Measurements from ENCODE around the gene DCAF7.

The DCAF7 gene

DNA sequence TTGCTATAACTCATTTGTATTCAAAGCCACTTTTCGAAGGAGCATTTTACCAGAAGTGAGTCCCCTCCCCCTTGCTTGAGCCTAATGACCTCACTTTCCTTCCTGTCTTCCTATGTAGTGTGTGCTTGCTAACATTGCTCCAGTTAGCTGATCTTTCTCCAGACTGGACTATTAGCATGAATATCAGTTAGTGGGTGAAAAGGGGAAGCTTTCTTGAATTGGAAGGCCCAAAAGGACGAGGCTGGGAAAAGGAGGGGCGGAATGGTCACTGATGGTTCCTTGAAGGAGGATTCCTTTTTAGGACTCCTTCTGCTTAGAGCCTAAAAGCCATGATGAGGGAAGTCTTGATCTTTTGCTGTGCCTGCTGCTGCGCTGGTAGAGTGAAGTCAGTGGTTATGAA is 83.9 kb downstream of the DCAF7 start:
- no peak for DNase-seq

DNA sequence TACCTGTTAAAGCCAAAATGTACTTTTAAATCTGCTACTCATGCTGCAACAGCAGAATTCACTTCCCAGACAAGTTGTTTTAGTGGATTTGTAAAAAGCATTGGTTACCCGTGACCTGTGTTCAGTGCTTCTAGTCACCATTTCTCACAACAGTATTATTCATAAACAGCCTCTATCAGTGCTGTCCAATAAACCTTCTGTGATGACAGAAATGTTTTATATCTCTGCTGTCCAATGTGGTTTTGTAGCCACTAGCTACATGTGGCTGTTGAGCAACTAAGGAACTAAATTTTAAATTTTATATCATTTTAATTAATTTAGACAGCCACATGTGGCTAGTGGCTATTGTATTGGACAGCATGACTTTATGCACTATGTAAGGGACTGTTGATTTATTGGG is 84.5 kb downstream of the DCAF7 start:
- no peak for DNase-seq

DNA sequence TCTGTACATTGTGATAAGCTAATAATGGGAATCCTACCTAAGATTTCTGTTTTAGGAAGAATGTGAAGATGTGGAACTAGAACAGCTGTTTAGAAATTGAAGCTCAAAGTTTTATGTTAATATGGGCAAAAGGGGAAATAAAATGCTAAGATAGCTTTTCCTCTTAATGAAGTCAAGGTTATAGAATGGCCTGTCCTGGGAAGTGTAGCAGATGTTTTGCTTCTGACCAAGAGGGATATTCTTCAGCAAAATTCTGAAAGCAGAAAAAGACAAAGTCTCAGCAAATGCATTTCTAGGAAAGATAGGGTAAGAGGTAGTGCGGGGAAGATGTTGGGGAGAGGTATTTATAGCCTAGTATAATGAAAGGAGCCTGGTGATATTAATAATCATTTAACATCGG is 85.0 kb downstream of the DCAF7 start:
- no peak for DNase-seq

DNA sequence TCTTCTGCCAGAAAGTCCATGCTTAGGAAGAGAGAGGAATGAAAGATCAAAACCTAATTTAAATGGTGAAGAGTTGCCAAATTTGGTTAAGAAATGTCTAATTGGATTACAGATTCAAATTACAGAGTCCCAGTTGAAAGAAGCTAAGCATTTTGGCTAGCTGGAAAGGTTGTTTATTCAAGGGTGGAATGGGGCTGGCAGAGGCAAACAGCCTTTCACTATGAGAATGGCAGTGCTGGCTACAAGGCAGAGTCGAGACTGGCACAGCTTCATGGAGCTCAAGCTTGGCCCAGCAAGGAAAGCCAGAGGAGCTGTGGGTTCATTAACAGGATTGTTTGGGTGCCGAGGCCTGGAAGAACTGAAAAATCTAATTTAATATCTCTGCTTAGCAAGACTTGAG is 85.5 kb downstream of the DCAF7 start:
- DNase-seq = no peak

DNA sequence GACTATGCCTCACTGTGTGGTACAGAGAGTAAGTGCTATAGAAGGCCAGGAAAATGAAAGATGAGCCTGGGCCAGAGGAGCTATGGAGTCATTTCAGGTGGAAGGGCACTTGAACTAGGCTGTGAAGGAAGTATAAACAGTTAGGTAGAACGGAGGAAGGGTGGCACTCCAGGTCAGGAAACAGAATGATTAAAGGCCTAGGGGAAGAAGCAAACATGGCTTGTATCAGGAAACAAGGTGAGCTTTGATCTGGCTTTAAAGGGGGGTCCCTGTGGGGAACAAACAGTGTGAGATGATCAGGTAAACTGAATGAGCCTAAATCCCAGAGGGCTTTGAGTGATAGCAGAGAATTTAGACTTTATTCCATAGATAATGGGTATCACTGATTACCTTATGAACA is 88.8 kb downstream of the DCAF7 start:
- no peak for DNase-seq

DNA sequence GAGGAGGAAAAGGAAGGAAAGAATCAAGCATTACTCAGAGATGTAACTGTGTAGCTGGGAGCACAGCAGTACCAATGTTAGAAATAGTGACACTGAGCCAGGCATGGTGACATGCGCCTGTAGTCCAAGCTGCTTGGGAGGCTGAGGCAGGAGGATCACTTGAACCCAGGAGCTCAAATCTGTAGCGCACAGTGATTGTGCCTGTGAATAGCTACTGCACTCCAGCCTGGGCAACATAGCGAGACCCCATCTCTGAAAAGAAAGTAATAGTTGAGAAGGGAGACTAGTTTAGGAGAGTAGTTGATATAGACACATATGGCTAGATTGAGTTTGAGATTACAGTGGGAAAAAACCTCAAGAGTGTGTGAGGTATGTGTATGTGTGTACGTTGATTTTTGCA is 89.8 kb downstream of the DCAF7 start:
- no peak for DNase-seq

DNA sequence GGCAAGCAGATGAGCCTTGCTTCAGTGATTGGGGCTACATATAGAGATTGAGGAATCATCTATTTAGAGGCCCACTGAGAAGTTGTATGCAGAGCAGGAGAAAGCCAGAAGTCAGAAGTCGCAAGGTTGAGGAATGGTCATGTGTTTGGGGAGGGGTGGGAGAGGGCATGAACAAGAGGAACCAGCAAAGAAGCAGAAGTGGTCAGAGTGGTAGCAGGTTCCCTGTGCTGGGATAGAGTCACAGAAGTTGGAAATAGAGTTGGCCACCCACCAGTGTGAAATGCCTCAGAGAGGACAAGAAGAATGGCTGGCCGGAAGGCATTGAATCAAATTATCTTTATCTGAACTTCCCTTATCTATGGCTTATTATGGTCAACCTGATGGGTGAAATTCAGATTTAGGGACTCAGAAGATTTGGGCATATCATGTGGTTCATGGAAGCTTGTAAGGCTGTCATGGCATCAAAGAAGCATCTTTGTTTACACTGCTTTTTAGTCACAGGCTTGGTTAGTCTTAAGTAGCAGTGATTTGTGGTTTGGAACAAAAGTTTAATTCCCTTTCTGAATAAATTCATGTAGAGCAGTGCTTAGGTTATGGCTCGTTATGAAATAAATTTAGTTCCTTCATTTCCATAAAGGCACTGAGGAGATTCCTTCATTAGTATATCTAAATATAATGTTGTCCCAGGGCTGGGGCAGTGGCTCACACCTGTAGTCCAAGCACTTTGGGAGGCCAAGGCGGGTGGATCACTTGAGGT is 91.6 kb downstream of the DCAF7 start:
- no peak for DNase-seq

Measured in NCI-H1092 treated with DMSO at 0.1 percent for 48 hours (cell line).